Epithelial cell of umbilical artery (primary cell): ENCODE measurements around the gene ROBO2. TPM values are rescaled to one million over a fixed set of nuclear protein-coding genes. Genes with fewer than 3 reads are reported as not detected.

Source experiments
- total RNA-seq: library from RNA; depleted of rRNA; stranded (reverse); fragments of >200 nt; gene quantifications from 2 replicates; pipeline ENCODE4 v1.2.3, GENCODE V29; 2014

Gene ROBO2, protein sequence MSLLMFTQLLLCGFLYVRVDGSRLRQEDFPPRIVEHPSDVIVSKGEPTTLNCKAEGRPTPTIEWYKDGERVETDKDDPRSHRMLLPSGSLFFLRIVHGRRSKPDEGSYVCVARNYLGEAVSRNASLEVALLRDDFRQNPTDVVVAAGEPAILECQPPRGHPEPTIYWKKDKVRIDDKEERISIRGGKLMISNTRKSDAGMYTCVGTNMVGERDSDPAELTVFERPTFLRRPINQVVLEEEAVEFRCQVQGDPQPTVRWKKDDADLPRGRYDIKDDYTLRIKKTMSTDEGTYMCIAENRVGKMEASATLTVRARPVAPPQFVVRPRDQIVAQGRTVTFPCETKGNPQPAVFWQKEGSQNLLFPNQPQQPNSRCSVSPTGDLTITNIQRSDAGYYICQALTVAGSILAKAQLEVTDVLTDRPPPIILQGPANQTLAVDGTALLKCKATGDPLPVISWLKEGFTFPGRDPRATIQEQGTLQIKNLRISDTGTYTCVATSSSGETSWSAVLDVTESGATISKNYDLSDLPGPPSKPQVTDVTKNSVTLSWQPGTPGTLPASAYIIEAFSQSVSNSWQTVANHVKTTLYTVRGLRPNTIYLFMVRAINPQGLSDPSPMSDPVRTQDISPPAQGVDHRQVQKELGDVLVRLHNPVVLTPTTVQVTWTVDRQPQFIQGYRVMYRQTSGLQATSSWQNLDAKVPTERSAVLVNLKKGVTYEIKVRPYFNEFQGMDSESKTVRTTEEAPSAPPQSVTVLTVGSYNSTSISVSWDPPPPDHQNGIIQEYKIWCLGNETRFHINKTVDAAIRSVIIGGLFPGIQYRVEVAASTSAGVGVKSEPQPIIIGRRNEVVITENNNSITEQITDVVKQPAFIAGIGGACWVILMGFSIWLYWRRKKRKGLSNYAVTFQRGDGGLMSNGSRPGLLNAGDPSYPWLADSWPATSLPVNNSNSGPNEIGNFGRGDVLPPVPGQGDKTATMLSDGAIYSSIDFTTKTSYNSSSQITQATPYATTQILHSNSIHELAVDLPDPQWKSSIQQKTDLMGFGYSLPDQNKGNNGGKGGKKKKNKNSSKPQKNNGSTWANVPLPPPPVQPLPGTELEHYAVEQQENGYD (N-terminal part only)
- total RNA-seq, result under 0.01 TPM in 1 of 2 replicates, not detected in the other

DNA sequence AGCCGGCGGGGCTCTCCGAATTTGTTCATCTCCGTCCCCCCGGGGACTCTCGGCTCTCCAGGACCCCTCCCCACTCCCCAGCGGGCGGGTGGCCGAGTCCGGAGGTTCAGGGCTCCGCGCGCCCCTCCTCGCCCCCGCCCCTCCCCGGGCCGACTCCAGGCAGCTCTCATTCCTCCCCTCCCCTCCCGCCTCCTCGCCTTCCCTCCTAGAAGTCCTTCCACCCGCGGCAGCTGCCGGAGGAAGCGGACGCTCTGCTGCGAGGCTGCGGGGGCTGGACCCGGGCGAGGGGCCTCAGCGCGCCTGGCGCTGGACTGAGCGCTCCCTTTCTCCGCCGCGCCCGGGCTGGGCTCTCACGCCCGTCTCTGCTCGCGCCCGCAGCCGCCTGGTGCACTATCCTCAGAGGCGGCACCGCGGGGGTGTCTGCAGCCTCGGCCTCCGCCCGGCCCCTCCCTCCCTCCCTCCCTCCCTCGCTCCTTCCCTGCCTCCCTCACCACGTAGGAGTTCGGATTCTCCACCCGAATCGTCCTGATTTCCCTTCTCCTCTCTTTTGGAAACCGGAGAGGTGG is at the start of gene ROBO2:
Gene ROBO2, plus strand, starts transcription at position 494 of the 566 bp plus-strand sequence. CDS start 687 bp downstream, outside the sequence.

